ENCODE data around the gene EMSY. TPM values are rescaled to one million over a fixed set of nuclear protein-coding genes. Genes with fewer than 3 reads are reported as not detected.

EMSY gene
- total RNA-seq, 1 donor from 2014 or later, result 18.9 TPM

DNA sequence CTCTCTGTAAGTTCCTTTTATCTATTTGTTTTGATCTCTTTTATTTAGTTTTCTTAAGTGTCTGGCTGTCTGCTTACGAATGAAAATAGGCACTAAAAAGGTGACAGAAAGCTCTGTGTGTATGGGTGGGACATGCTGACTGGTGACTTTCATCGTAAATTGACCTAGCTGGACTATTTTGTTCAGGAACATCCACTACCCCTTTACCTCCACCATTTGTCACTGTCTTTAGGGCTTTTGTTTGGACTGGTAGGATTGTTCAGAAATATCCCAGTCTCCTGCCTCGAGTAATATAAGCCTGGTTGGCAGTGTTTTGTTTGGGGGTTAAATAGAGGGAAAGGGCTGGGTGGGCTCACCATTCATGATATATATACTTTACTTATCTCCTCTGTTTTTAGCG, 20.9 kb downstream of the EMSY start:
- H3K27me3 Mint-ChIP-seq (ENCODE audit: low read depth, unreplicated experiment), result no peaks in the 10 kb centered on the region
- Histone ChIP-seq H3K79me2 (ENCODE audit: insufficient read depth, low read length) (peaks cover 7% of the 10 kb centered on the region), H3K36me3 (ENCODE audit: insufficient read depth, low read length) (peaks cover 17% of the 10 kb centered on the region), H3K4me1 (ENCODE audit: insufficient read depth, low read length) (no peaks in the 10 kb centered on the region), H4K20me1 (ENCODE audit: insufficient read depth, low read length) (peaks cover 20% of the 10 kb centered on the region), H3K9ac (ENCODE audit: low read length) (no peak overlapping the region), H3K4me3 (ENCODE audit: insufficient read depth, low read depth, low read length) (no peak overlapping the region), H3K4me2 (ENCODE audit: low read length) (no peak overlapping the region), H3K27ac (ENCODE audit: low read depth, low read length) (no peak overlapping the region), H3K27me3 (ENCODE audit: insufficient read depth, low read length) (no peaks in the 10 kb centered on the region), H2AFZ (ENCODE audit: low read depth, low read length) (no peak overlapping the region), H3K9me3 (ENCODE audit: insufficient read depth, low read depth, low read length) (no peaks in the 10 kb centered on the region)
- FAIRE-seq, result no peak
- H3K4me3 Mint-ChIP-seq (ENCODE audit: unreplicated experiment), result no peak overlapping the region
- peaks cover 4% of the 10 kb centered on the region for H3K36me3 Mint-ChIP-seq (ENCODE audit: low read depth, unreplicated experiment)
- H3K4me1 Mint-ChIP-seq (ENCODE audit: low read depth, unreplicated experiment), result peaks cover 8% of the 10 kb centered on the region
- no peak for DNase-seq (ENCODE audit: low read depth)
- H3K9me3 Mint-ChIP-seq (ENCODE audit: unreplicated experiment), result no peaks in the 10 kb centered on the region
- H3K27ac Mint-ChIP-seq (ENCODE audit: unreplicated experiment), result no peak overlapping the region
- TF ChIP-seq, protein P1, sequence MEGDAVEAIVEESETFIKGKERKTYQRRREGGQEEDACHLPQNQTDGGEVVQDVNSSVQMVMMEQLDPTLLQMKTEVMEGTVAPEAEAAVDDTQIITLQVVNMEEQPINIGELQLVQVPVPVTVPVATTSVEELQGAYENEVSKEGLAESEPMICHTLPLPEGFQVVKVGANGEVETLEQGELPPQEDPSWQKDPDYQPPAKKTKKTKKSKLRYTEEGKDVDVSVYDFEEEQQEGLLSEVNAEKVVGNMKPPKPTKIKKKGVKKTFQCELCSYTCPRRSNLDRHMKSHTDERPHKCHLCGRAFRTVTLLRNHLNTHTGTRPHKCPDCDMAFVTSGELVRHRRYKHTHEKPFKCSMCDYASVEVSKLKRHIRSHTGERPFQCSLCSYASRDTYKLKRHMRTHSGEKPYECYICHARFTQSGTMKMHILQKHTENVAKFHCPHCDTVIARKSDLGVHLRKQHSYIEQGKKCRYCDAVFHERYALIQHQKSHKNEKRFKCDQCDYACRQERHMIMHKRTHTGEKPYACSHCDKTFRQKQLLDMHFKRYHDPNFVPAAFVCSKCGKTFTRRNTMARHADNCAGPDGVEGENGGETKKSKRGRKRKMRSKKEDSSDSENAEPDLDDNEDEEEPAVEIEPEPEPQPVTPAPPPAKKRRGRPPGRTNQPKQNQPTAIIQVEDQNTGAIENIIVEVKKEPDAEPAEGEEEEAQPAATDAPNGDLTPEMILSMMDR (IDR thresholded peaks at IDR 0.05; ENCODE audit: insufficient read depth, low read depth, low read length), result no peak
- TF ChIP-seq EZH2 (IDR thresholded peaks at IDR 0.05; ENCODE audit: insufficient read depth, low read length), result no peak

DNA sequence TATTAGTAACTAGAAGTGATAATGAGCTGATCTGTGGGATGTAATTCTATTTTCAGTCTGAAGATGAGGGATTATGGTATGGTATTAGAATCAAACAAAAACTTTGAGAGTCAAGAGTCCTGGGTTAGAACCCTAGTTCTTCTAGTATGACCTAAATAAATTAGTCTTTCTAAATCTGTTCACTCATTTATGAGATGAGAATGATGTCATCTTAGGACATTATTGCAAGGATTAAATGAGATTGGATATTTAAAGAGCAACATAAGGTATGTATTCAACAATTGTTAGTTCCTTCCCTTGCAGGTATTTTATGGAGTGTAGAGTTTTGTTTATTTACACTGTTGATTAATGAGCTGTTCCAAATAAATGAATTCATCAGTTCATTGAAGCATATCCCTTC, 21.8 kb downstream of the EMSY start:
- Histone ChIP-seq H3K9ac (ENCODE audit: low read length) (no peak overlapping the region), H3K27me3 (ENCODE audit: insufficient read depth, low read length) (no peaks in the 10 kb centered on the region), H4K20me1 (ENCODE audit: insufficient read depth, low read length) (peaks cover 20% of the 10 kb centered on the region), H3K36me3 (ENCODE audit: insufficient read depth, low read length) (peaks cover 17% of the 10 kb centered on the region), H3K79me2 (ENCODE audit: insufficient read depth, low read length) (peaks cover 7% of the 10 kb centered on the region), H2AFZ (ENCODE audit: low read depth, low read length) (no peak overlapping the region), H3K4me2 (ENCODE audit: low read length) (no peak overlapping the region), H3K4me3 (ENCODE audit: insufficient read depth, low read depth, low read length) (no peak overlapping the region), H3K27ac (ENCODE audit: low read depth, low read length) (no peak overlapping the region), H3K9me3 (ENCODE audit: insufficient read depth, low read depth, low read length) (no peaks in the 10 kb centered on the region), H3K4me1 (ENCODE audit: insufficient read depth, low read length) (no peaks in the 10 kb centered on the region)
- TF ChIP-seq, protein P1 (IDR thresholded peaks at IDR 0.05; ENCODE audit: insufficient read depth, low read depth, low read length), result no peak
- TF ChIP-seq EZH2 (IDR thresholded peaks at IDR 0.05; ENCODE audit: insufficient read depth, low read length), result no peak
- DNase-seq (ENCODE audit: low read depth), result no peak
- H3K4me3 Mint-ChIP-seq (ENCODE audit: unreplicated experiment), result no peak overlapping the region
- no peak for FAIRE-seq
- no peak overlapping the region for H3K27ac Mint-ChIP-seq (ENCODE audit: unreplicated experiment)
- no peaks in the 10 kb centered on the region for H3K27me3 Mint-ChIP-seq (ENCODE audit: low read depth, unreplicated experiment)
- peaks cover 10% of the 10 kb centered on the region for H3K4me1 Mint-ChIP-seq (ENCODE audit: low read depth, unreplicated experiment)
- H3K36me3 Mint-ChIP-seq (ENCODE audit: low read depth, unreplicated experiment), result peaks cover 5% of the 10 kb centered on the region
- H3K9me3 Mint-ChIP-seq (ENCODE audit: unreplicated experiment), result no peaks in the 10 kb centered on the region

DNA sequence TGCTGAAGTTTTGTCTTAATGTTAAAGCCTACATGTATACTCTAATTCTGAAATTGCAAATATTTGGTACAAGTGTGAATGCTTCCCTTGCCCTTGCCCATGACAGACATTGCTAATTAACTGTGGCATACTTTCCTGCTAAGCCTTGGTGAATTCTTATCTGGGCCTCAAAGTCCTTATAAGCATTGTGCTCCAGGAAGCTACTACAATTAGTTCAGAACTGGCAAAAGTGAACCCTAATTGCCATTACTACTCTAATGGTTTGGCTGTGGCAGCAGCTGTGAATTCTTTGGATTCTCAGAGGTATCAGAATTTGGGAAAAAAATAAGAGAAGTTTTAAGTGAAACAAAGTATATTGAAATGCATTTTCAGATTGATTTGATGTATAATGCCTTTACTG, 24.3 kb downstream of the EMSY start:
- Histone ChIP-seq H2AFZ (ENCODE audit: low read depth, low read length) (no peak overlapping the region), H3K4me2 (ENCODE audit: low read length) (no peak overlapping the region), H3K27me3 (ENCODE audit: insufficient read depth, low read length) (no peaks in the 10 kb centered on the region), H3K4me1 (ENCODE audit: insufficient read depth, low read length) (no peaks in the 10 kb centered on the region), H3K27ac (ENCODE audit: low read depth, low read length) (no peak overlapping the region), H3K4me3 (ENCODE audit: insufficient read depth, low read depth, low read length) (no peak overlapping the region), H3K36me3 (ENCODE audit: insufficient read depth, low read length) (peaks cover 22% of the 10 kb centered on the region), H4K20me1 (ENCODE audit: insufficient read depth, low read length) (peaks cover 14% of the 10 kb centered on the region), H3K9me3 (ENCODE audit: insufficient read depth, low read depth, low read length) (no peaks in the 10 kb centered on the region), H3K79me2 (ENCODE audit: insufficient read depth, low read length) (no peaks in the 10 kb centered on the region), H3K9ac (ENCODE audit: low read length) (no peak overlapping the region)
- no peak for FAIRE-seq
- Mint-ChIP-seq H3K4me3 (ENCODE audit: unreplicated experiment) (no peak overlapping the region), H3K4me1 (ENCODE audit: low read depth, unreplicated experiment) (peaks cover 10% of the 10 kb centered on the region), H3K36me3 (ENCODE audit: low read depth, unreplicated experiment) (peaks cover 4% of the 10 kb centered on the region), H3K27ac (ENCODE audit: unreplicated experiment) (peak overlapping the region; percentile 11), H3K27me3 (ENCODE audit: low read depth, unreplicated experiment) (no peaks in the 10 kb centered on the region), H3K9me3 (ENCODE audit: unreplicated experiment) (no peaks in the 10 kb centered on the region)
- no peak for DNase-seq (ENCODE audit: low read depth)
- TF ChIP-seq EZH2 (IDR thresholded peaks at IDR 0.05; ENCODE audit: insufficient read depth, low read length), result no peak
- TF ChIP-seq, protein P1 (IDR thresholded peaks at IDR 0.05; ENCODE audit: insufficient read depth, low read depth, low read length), result no peak
